Measurements from ENCODE around the gene MAPKAPK3. TPM values are rescaled to one million over a fixed set of nuclear protein-coding genes. Genes with fewer than 3 reads are reported as not detected.

MAPKAPK3 gene
- polyA plus RNA-seq, 5 donors, result 32.4 to 42.9 (median 34.7) TPM

GRCh38 chr3:50606596-50606995 is 10.4 kb upstream of the MAPKAPK3 start:
- no peak for DNase-seq

- no peak for DNase-seq
Observed at GRCh38 chr3:50607271-50608091, 9.5 kb upstream of the MAPKAPK3 start.

GRCh38 chr3:50608278-50608677 is 8.7 kb upstream of the MAPKAPK3 start:
- no peak for DNase-seq

- no peak for DNase-seq
Observed at GRCh38 chr3:50609071-50609762, 7.7 kb upstream of the MAPKAPK3 start.

GRCh38 chr3:50609763-50610085 is 7.2 kb upstream of the MAPKAPK3 start:
- DNase-seq, result no peak

- no peak for DNase-seq
Observed at GRCh38 chr3:50610181-50610971, 6.6 kb upstream of the MAPKAPK3 start.

GRCh38 chr3:50610992-50611463 is 5.9 kb upstream of the MAPKAPK3 start:
- DNase-seq, result no peak

- peak; percentile 98 to 99 for DNase-seq
Observed at GRCh38 chr3:50611464-50612233, 5.3 kb upstream of the MAPKAPK3 start, which contains the start of gene CISH. TSS of gene CISH (minus strand) at chr3:50611774. CDS start at chr3:50611650, 124 bp downstream.

- DNase-seq, result no peak
Observed at GRCh38 chr3:50612234-50612882, 4.6 kb upstream of the MAPKAPK3 start.

- no peak for DNase-seq
Observed at GRCh38 chr3:50612970-50613846, 3.7 kb upstream of the MAPKAPK3 start.

GRCh38 chr3:50615190-50615589 is 1.8 kb upstream of the MAPKAPK3 start:
- DNase-seq, result no peak

GRCh38 chr3:50616003-50616769 is 765 bp upstream of the MAPKAPK3 start:
- peak; percentile 74 to 77 for DNase-seq

GRCh38 chr3:50616770-50617095 is 218 bp upstream of the MAPKAPK3 start:
- DNase-seq, result peak; percentile 90 to 93

GRCh38 chr3:50617911-50618481 is 1.0 kb downstream of the MAPKAPK3 start:
- no peak for DNase-seq

- DNase-seq, result no peak
Observed at GRCh38 chr3:50620420-50620819, 3.5 kb downstream of the MAPKAPK3 start.

GRCh38 chr3:50620820-50621219 is 3.9 kb downstream of the MAPKAPK3 start:
- no peak for DNase-seq

- no peak for DNase-seq
Observed at GRCh38 chr3:50622881-50623280, 5.9 kb downstream of the MAPKAPK3 start.

- no peak for DNase-seq
Observed at GRCh38 chr3:50623840-50624474, 7.0 kb downstream of the MAPKAPK3 start.
